ENCODE measurements around the gene CTAG1A.
A peak's percentile ranks its signal among the peaks of the same experiment; 100 is the strongest.
"Not testable (repeated sequence)": the region's sequence is repeated elsewhere in the genome, so short reads cannot be mapped to it uniquely, and the experiment has no call there.

Gene CTAG1A

GRCh38 chrX:154584585-154585183 is at the start of gene CTAG1A:
TSS of gene CTAG1A (plus strand) at chrX:154585133. CDS start at chrX:154585207, 74 bp downstream.
- DNase-seq = not testable (repeated sequence)

- no peak for DNase-seq
Observed at GRCh38 chrX:154535892-154536291, 49.0 kb upstream of the CTAG1A start.

GRCh38 chrX:154539077-154539476 is 45.9 kb upstream of the CTAG1A start:
- no peak for DNase-seq

- not testable (repeated sequence) for DNase-seq
Observed at GRCh38 chrX:154540365-154540764, 44.6 kb upstream of the CTAG1A start.

- DNase-seq = peak; percentile 37
Observed at GRCh38 chrX:154540897-154541535, 43.9 kb upstream of the CTAG1A start.

GRCh38 chrX:154541589-154541895 is 43.4 kb upstream of the CTAG1A start:
- DNase-seq = no peak

- no peak for DNase-seq
Observed at GRCh38 chrX:154541896-154542722, 42.8 kb upstream of the CTAG1A start.

GRCh38 chrX:154542723-154543424 is 42.1 kb upstream of the CTAG1A start:
- no peak for DNase-seq

- peak; percentile 34 for DNase-seq
Observed at GRCh38 chrX:154545673-154546274, 39.2 kb upstream of the CTAG1A start.

- peak; percentile 87 for DNase-seq
Observed at GRCh38 chrX:154546354-154547244, 38.3 kb upstream of the CTAG1A start, which contains the start of gene G6PD. TSS of gene G6PD (minus strand) at chrX:154546846. CDS start at chrX:154546155, 691 bp downstream.

GRCh38 chrX:154547245-154548027 is 37.5 kb upstream of the CTAG1A start, which contains the start of gene IKBKG:
TSS of gene IKBKG (plus strand) at chrX:154547620. CDS start at chrX:154552003, 4,383 bp downstream.
- DNase-seq = peak; percentile 93

- DNase-seq = no peak
Observed at GRCh38 chrX:154548028-154548316, 37.0 kb upstream of the CTAG1A start.

- no peak for DNase-seq
Observed at GRCh38 chrX:154549766-154550165, 35.2 kb upstream of the CTAG1A start.

- DNase-seq = not testable (repeated sequence)
Observed at GRCh38 chrX:154552112-154552806, 32.7 kb upstream of the CTAG1A start.

- not testable (repeated sequence) for DNase-seq
Observed at GRCh38 chrX:154558060-154558690, 26.8 kb upstream of the CTAG1A start.

GRCh38 chrX:154558896-154559295 is 26.0 kb upstream of the CTAG1A start:
- not testable (repeated sequence) for DNase-seq

GRCh38 chrX:154560326-154560725 is 24.6 kb upstream of the CTAG1A start:
- not testable (repeated sequence) for DNase-seq

- not testable (repeated sequence) for DNase-seq
Observed at GRCh38 chrX:154562295-154562694, 22.6 kb upstream of the CTAG1A start.

GRCh38 chrX:154570361-154570760 is 14.6 kb upstream of the CTAG1A start:
- not testable (repeated sequence) for DNase-seq

- not testable (repeated sequence) for DNase-seq
Observed at GRCh38 chrX:154573061-154573460, 11.9 kb upstream of the CTAG1A start.

All from NCI-H82 (cell line).